Liver (tissue), 3 donors: ENCODE data around the gene FGF12.

Experiments used
- ATF3 ChIP-seq: IDR thresholded peaks from 2 replicates; pipeline ENCODE4 v1.6.1; 2016; ENCODE audit warnings: antibody characterized with exemption
- CTCF ChIP-seq: fragments of 150-350 bp; IDR thresholded peaks from 2 replicates; pipeline ENCODE4 v1.5.1; 2017; ENCODE audit warnings: improper control_type of control experiment, low read depth, low read length; ENCODE audit not compliant: missing input control
- GABPA ChIP-seq, 2 donors: IDR thresholded peaks in 1 of 2; conservative IDR thresholded peaks in 1 of 2; 2 replicates each; pipeline ENCODE4 v1.6.1; 2016; ENCODE audit warnings: antibody characterized with exemption in 2 of 2, mild to moderate bottlenecking in 1 of 2, moderate library complexity in 1 of 2
- TF ChIP-seq, protein P1 (sequence below): IDR thresholded peaks from 2 replicates; pipeline ENCODE4 v1.6.1; 2016; ENCODE audit warnings: antibody characterized with exemption, mild to moderate bottlenecking
- TF ChIP-seq, protein P2 (sequence below): IDR thresholded peaks from 2 replicates; pipeline ENCODE4 v1.6.1; 2016; ENCODE audit warnings: antibody characterized with exemption
- TF ChIP-seq, protein P3 (sequence below): IDR thresholded peaks from 2 replicates; pipeline ENCODE4 v1.6.1; 2016; ENCODE audit warnings: antibody characterized with exemption
- donor health status: healthy.
- donor health status: healthy.

- no peak for TF ChIP-seq GABPA (IDR thresholded peaks at IDR 0.05 in 1 of 2, conservative IDR thresholded peaks at IDR 0.05 in 1 of 2)
- TF ChIP-seq, protein P1, sequence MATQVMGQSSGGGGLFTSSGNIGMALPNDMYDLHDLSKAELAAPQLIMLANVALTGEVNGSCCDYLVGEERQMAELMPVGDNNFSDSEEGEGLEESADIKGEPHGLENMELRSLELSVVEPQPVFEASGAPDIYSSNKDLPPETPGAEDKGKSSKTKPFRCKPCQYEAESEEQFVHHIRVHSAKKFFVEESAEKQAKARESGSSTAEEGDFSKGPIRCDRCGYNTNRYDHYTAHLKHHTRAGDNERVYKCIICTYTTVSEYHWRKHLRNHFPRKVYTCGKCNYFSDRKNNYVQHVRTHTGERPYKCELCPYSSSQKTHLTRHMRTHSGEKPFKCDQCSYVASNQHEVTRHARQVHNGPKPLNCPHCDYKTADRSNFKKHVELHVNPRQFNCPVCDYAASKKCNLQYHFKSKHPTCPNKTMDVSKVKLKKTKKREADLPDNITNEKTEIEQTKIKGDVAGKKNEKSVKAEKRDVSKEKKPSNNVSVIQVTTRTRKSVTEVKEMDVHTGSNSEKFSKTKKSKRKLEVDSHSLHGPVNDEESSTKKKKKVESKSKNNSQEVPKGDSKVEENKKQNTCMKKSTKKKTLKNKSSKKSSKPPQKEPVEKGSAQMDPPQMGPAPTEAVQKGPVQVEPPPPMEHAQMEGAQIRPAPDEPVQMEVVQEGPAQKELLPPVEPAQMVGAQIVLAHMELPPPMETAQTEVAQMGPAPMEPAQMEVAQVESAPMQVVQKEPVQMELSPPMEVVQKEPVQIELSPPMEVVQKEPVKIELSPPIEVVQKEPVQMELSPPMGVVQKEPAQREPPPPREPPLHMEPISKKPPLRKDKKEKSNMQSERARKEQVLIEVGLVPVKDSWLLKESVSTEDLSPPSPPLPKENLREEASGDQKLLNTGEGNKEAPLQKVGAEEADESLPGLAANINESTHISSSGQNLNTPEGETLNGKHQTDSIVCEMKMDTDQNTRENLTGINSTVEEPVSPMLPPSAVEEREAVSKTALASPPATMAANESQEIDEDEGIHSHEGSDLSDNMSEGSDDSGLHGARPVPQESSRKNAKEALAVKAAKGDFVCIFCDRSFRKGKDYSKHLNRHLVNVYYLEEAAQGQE, result no peak
- TF ChIP-seq, protein P2, sequence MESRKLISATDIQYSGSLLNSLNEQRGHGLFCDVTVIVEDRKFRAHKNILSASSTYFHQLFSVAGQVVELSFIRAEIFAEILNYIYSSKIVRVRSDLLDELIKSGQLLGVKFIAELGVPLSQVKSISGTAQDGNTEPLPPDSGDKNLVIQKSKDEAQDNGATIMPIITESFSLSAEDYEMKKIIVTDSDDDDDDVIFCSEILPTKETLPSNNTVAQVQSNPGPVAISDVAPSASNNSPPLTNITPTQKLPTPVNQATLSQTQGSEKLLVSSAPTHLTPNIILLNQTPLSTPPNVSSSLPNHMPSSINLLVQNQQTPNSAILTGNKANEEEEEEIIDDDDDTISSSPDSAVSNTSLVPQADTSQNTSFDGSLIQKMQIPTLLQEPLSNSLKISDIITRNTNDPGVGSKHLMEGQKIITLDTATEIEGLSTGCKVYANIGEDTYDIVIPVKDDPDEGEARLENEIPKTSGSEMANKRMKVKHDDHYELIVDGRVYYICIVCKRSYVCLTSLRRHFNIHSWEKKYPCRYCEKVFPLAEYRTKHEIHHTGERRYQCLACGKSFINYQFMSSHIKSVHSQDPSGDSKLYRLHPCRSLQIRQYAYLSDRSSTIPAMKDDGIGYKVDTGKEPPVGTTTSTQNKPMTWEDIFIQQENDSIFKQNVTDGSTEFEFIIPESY, result no peak
- no peak for TF ChIP-seq CTCF
- no peak for TF ChIP-seq ATF3
- TF ChIP-seq, protein P3, sequence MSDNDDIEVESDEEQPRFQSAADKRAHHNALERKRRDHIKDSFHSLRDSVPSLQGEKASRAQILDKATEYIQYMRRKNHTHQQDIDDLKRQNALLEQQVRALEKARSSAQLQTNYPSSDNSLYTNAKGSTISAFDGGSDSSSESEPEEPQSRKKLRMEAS, result no peak
Measured at GRCh38 chr3:192597506-192597905, 129.8 kb downstream of the FGF12 start.
